Ascending aorta (tissue), 2 donors: Measurements from ENCODE around the gene TYW5. TPM values are rescaled to one million over a fixed set of nuclear protein-coding genes. Genes with fewer than 3 reads are reported as not detected.

Experiments
- DNase-seq, 2 donors: peaks; one replicate each; pipeline ENCODE4 v3.0.0-alpha.2; 2019; ENCODE audit warnings: low spot score in 2 of 2
- H3K27ac ChIP-seq, 2 donors: fragments of 200-600 bp; sonication (generic); one replicate each; pipeline ENCODE4 v1.5.1; 2016 to 2017; ENCODE audit warnings: mild to moderate bottlenecking in 1 of 2
- H3K27me3 ChIP-seq: fragments of 200-600 bp; sonication (generic); one replicate; pipeline ENCODE4 v1.5.1; 2017
- H3K36me3 ChIP-seq, 2 donors: fragments of 200-600 bp; sonication (generic); one replicate each; pipeline ENCODE4 v1.5.1; 2016
- H3K4me1 ChIP-seq, 2 donors: fragments of 200-600 bp; sonication (generic); one replicate each; pipeline ENCODE4 v1.5.1; 2016 to 2017; ENCODE audit warnings: mild to moderate bottlenecking in 1 of 2
- H3K4me3 ChIP-seq, 2 donors: fragments of 200-600 bp; sonication (generic); one replicate each; pipeline ENCODE4 v1.5.1; 2016 to 2017; ENCODE audit warnings: mild to moderate bottlenecking in 1 of 2
- H3K9me3 ChIP-seq, 2 donors: fragments of 200-600 bp; sonication (generic); one replicate each; pipeline ENCODE4 v1.5.1; 2016
- intact Hi-C: fragments of 100-400 bp; cut with DNase I; formaldehyde crosslinking; loops from one replicate; pipeline ENCODE4 v1.15.1; 2023
- total RNA-seq: library from RNA; depleted of rRNA; stranded (reverse); fragments of >200 nt; gene quantifications from one replicate; pipeline ENCODE4 v1.1.0, GENCODE V29; 2016
- TF ChIP-seq, protein P1 (sequence below), 3 experiments: fragments of 200-600 bp in 2 of 3; fragments of 450-650 bp in 1 of 3; sonication (generic) in 2 of 3; IDR thresholded peaks; one replicate each; pipeline ENCODE4 v1.5.1; 2016 to 2019; ENCODE audit warnings: antibody characterized with exemption in 3 of 3, mild to moderate bottlenecking in 1 of 3, moderate library complexity in 1 of 3

TYW5 gene
- total RNA-seq, 1 donor from 2014 or later = not detected

GRCh38 chr2:199994896-199995295 is 39.6 kb upstream of the TYW5 start:
- Histone ChIP-seq H3K4me1 (no peaks in the 10 kb centered on the region), H3K27ac (no peak overlapping the region), H3K36me3 (no peaks in the 10 kb centered on the region), H3K4me3 (no peak overlapping the region), H3K27me3 (no peaks in the 10 kb centered on the region), H3K9me3 (no peaks in the 10 kb centered on the region)
- TF ChIP-seq, protein P1, sequence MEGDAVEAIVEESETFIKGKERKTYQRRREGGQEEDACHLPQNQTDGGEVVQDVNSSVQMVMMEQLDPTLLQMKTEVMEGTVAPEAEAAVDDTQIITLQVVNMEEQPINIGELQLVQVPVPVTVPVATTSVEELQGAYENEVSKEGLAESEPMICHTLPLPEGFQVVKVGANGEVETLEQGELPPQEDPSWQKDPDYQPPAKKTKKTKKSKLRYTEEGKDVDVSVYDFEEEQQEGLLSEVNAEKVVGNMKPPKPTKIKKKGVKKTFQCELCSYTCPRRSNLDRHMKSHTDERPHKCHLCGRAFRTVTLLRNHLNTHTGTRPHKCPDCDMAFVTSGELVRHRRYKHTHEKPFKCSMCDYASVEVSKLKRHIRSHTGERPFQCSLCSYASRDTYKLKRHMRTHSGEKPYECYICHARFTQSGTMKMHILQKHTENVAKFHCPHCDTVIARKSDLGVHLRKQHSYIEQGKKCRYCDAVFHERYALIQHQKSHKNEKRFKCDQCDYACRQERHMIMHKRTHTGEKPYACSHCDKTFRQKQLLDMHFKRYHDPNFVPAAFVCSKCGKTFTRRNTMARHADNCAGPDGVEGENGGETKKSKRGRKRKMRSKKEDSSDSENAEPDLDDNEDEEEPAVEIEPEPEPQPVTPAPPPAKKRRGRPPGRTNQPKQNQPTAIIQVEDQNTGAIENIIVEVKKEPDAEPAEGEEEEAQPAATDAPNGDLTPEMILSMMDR (IDR thresholded peaks at IDR 0.05) = no peak
- intact Hi-C loops = no loop called here
- no peak for DNase-seq

GRCh38 chr2:199994371-199994770 is 39.1 kb upstream of the TYW5 start:
- no peaks in the 10 kb centered on the region for H3K9me3 ChIP-seq
- H3K36me3 ChIP-seq = no peaks in the 10 kb centered on the region
- no peaks in the 10 kb centered on the region for H3K4me1 ChIP-seq
- intact Hi-C loops = no loop called here
- no peak overlapping the region for H3K4me3 ChIP-seq
- no peaks in the 10 kb centered on the region for H3K27me3 ChIP-seq
- DNase-seq = no peak
- TF ChIP-seq, protein P1 (IDR thresholded peaks at IDR 0.05) = no peak
- no peak overlapping the region for H3K27ac ChIP-seq

DNA sequence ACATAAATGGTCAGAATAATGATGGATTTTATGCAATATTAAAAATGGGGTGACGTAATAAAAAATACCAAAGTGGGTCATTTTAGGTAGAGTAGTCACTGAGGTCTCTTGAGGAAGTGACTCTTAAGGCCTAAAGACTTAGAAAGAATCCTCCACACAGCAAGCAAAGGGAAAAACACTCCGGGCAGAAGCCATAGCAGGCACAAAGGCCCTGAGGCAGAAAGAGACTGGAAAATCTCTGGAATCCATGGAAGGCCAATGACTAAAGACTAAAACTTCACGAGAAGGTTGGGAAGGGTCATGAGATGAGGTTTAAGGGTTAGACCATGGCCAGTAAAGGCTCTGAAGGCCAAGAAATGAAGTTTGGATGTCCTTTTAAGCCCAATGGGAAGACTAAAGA is 37.0 kb upstream of the TYW5 start:
- intact Hi-C loops = no loop called here
- no peak for DNase-seq
- TF ChIP-seq, protein P1 (IDR thresholded peaks at IDR 0.05) = no peak
- Histone ChIP-seq H3K4me1 (no peaks in the 10 kb centered on the region), H3K4me3 (no peak overlapping the region), H3K27ac (no peak overlapping the region), H3K36me3 (no peaks in the 10 kb centered on the region), H3K27me3 (no peaks in the 10 kb centered on the region), H3K9me3 (no peaks in the 10 kb centered on the region)

DNA sequence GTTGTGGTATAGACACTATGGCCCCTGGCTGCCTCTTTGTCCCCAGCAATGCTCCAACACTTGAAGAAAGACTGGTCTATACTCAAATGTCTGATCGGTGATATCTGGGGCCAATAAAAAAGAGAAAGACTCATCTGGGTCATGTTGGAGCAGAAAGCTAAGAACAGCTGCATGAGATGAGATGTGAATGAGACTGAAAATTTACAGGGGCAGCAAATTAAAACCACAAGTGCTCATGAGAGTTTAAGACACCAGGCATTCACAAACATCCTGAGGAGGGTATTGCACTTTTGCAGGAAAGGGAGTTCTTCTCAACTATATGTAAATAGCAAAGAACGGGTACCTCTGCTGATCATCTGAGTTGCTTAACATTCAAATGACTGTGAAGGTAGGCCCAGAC is 36.4 kb upstream of the TYW5 start:
- Histone ChIP-seq H3K4me1 (no peaks in the 10 kb centered on the region), H3K27me3 (no peaks in the 10 kb centered on the region), H3K36me3 (no peaks in the 10 kb centered on the region), H3K4me3 (no peak overlapping the region), H3K27ac (no peak overlapping the region), H3K9me3 (no peaks in the 10 kb centered on the region)
- no peak for DNase-seq
- TF ChIP-seq, protein P1 (IDR thresholded peaks at IDR 0.05) = no peak
- intact Hi-C loops = no loop called here

- H3K27me3 ChIP-seq = no peaks in the 10 kb centered on the region
- no peaks in the 10 kb centered on the region for H3K9me3 ChIP-seq
- H3K4me1 ChIP-seq = no peaks in the 10 kb centered on the region
- no peaks in the 10 kb centered on the region for H3K36me3 ChIP-seq
- H3K4me3 ChIP-seq = no peak overlapping the region
- no peak for DNase-seq
- TF ChIP-seq, protein P1 (IDR thresholded peaks at IDR 0.05) = no peak
- intact Hi-C loops = no loop called here
- no peak overlapping the region for H3K27ac ChIP-seq
These were observed 34.5 kb upstream of the TYW5 start for GRCh38 chr2:199989822-199990221.

DNA sequence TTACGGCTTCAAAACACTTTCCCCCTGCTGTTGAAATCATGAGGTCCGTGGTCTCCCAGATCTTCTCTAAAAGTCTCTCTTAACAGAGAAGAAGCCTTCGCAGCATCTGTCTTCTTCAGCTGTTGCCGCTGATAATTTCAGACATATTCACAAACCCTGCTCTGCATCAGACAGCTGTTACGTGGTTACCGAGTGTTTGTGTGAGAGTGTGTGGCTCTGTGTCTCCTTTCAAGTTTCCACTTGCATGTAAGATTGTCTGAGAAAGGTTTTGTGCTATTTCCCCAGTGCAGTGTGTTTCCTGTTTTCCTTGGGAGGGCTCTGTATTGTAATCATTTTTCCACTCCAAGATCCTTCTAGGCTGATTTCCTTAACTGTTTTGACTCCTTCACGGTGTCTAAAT is 32.9 kb upstream of the TYW5 start:
- Histone ChIP-seq H3K27me3 (no peaks in the 10 kb centered on the region), H3K4me1 (no peaks in the 10 kb centered on the region), H3K36me3 (no peaks in the 10 kb centered on the region), H3K27ac (no peak overlapping the region), H3K9me3 (no peaks in the 10 kb centered on the region), H3K4me3 (no peak overlapping the region)
- no peak for DNase-seq
- TF ChIP-seq, protein P1 (IDR thresholded peaks at IDR 0.05) = no peak
- intact Hi-C loops = no loop called here
